Measurements from ENCODE around the gene SORCS2.

SORCS2 gene

GRCh38 chr4:7236847-7237246 lies 44.5 kb downstream of the SORCS2 start:
- TF ChIP-seq CTCF (IDR thresholded peaks at IDR 0.05; ENCODE audit: low read depth, low read length, missing control alignments), result no peak
- no peaks in the 10 kb centered on the region for H3K36me3 ChIP-seq (replicated peaks)
- in situ Hi-C loops (cut with HindIII; ENCODE audit: low pct_ligation_motif_present, low sequenced_read_pairs), result no loop called here
- no peaks in the 10 kb centered on the region for H3K27me3 ChIP-seq (replicated peaks)
- no peak for DNase-seq
- no peak overlapping the region for H3K4me3 ChIP-seq (ENCODE audit: low read depth, low read length)
- no peak overlapping the region for H3K27ac ChIP-seq

GRCh38 chr4:7237873-7238272 lies 45.5 kb downstream of the SORCS2 start:
- no peak for TF ChIP-seq CTCF (IDR thresholded peaks at IDR 0.05; ENCODE audit: low read depth, low read length, missing control alignments)
- H3K27me3 ChIP-seq (replicated peaks), result no peaks in the 10 kb centered on the region
- no peak overlapping the region for H3K4me3 ChIP-seq (ENCODE audit: low read depth, low read length)
- H3K27ac ChIP-seq, result no peak overlapping the region
- H3K36me3 ChIP-seq (replicated peaks), result no peaks in the 10 kb centered on the region
- in situ Hi-C loops (cut with HindIII; ENCODE audit: low pct_ligation_motif_present, low sequenced_read_pairs), result no loop called here
- DNase-seq, result no peak

GRCh38 chr4:7238300-7238960 lies 46.1 kb downstream of the SORCS2 start:
- Histone ChIP-seq H3K27ac (no peak overlapping the region), H3K36me3 (replicated peaks) (no peaks in the 10 kb centered on the region), H3K4me3 (ENCODE audit: low read depth, low read length) (no peak overlapping the region), H3K27me3 (replicated peaks) (no peaks in the 10 kb centered on the region)
- in situ Hi-C loops (cut with HindIII; ENCODE audit: low pct_ligation_motif_present, low sequenced_read_pairs), result no loop called here
- peak; percentile 51 for TF ChIP-seq CTCF (IDR thresholded peaks at IDR 0.05; ENCODE audit: low read depth, low read length, missing control alignments)
- DNase-seq, result no peak

- Histone ChIP-seq H3K36me3 (replicated peaks) (no peaks in the 10 kb centered on the region), H3K27me3 (replicated peaks) (no peaks in the 10 kb centered on the region), H3K4me3 (ENCODE audit: low read depth, low read length) (no peak overlapping the region), H3K27ac (no peak overlapping the region)
- no peak for TF ChIP-seq CTCF (IDR thresholded peaks at IDR 0.05; ENCODE audit: low read depth, low read length, missing control alignments)
- in situ Hi-C loops (cut with HindIII; ENCODE audit: low pct_ligation_motif_present, low sequenced_read_pairs), result no loop called here
- no peak for DNase-seq
Observed at GRCh38 chr4:7239101-7239820, 46.9 kb downstream of the SORCS2 start.

- Histone ChIP-seq H3K27ac (no peak overlapping the region), H3K4me3 (ENCODE audit: low read depth, low read length) (no peak overlapping the region), H3K36me3 (replicated peaks) (no peaks in the 10 kb centered on the region), H3K27me3 (replicated peaks) (no peaks in the 10 kb centered on the region)
- in situ Hi-C loops (cut with HindIII; ENCODE audit: low pct_ligation_motif_present, low sequenced_read_pairs), result no loop called here
- DNase-seq, result no peak
- no peak for TF ChIP-seq CTCF (IDR thresholded peaks at IDR 0.05; ENCODE audit: low read depth, low read length, missing control alignments)
Observed at GRCh38 chr4:7239844-7240243, 47.5 kb downstream of the SORCS2 start.

All from brain microvascular endothelial cell (primary cell).